Fibroblast of mammary gland (primary cell): ENCODE data around the gene COPG1.

Experiments
- DNase-seq: peaks from one replicate; pipeline ENCODE4 v3.0.0-alpha.2; 2010; ENCODE audit warnings: low read depth
- H3K4me3 ChIP-seq: 2 replicates; pipeline ENCODE4 v1.5.1; 2011; ENCODE audit warnings: low read depth, mild to moderate bottlenecking, low read length, moderate library complexity; ENCODE audit not compliant: control insufficient read depth
- TF ChIP-seq, protein P1 (sequence below): conservative IDR thresholded peaks from 2 replicates; pipeline ENCODE4 v1.5.1; 2011; ENCODE audit warnings: low read depth, low read length, inconsistent platforms; ENCODE audit not compliant: control insufficient read depth, insufficient read depth

The COPG1 gene

DNA sequence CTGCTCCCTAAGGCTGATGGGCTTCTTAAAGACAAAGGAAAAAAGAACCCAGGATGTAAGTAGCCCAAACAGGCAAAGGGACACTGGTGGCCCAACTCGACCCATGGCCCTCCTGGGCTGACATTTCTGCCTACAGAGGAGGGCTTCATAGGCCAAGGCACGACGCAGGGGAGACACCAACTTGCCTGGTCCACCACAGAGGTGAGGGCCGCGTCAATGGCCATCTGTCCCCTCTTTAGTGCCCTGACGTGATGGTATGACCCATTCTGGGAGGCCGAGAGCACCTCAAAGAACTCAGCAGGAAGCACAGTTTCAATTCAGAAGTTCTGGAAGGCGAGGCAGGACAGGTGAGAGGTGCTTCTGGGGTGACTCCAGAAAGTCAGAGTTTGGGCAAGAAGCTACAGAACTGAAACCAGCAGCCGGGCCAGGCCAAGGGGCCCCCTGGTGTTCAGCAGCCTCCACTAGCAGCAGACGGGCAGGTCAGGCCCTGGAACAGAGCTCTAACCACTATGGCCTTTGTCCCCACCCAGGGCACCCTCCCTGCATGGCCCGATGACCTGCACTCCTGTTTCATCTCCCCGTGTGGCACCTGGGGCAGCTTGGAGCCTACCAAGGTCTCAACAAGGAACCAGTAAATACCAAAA lies 74.4 kb downstream of the COPG1 start:
- TF ChIP-seq, protein P1, sequence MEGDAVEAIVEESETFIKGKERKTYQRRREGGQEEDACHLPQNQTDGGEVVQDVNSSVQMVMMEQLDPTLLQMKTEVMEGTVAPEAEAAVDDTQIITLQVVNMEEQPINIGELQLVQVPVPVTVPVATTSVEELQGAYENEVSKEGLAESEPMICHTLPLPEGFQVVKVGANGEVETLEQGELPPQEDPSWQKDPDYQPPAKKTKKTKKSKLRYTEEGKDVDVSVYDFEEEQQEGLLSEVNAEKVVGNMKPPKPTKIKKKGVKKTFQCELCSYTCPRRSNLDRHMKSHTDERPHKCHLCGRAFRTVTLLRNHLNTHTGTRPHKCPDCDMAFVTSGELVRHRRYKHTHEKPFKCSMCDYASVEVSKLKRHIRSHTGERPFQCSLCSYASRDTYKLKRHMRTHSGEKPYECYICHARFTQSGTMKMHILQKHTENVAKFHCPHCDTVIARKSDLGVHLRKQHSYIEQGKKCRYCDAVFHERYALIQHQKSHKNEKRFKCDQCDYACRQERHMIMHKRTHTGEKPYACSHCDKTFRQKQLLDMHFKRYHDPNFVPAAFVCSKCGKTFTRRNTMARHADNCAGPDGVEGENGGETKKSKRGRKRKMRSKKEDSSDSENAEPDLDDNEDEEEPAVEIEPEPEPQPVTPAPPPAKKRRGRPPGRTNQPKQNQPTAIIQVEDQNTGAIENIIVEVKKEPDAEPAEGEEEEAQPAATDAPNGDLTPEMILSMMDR = peak; percentile 7
- H3K4me3 ChIP-seq = no peak overlapping the region
- no peak for DNase-seq

DNA sequence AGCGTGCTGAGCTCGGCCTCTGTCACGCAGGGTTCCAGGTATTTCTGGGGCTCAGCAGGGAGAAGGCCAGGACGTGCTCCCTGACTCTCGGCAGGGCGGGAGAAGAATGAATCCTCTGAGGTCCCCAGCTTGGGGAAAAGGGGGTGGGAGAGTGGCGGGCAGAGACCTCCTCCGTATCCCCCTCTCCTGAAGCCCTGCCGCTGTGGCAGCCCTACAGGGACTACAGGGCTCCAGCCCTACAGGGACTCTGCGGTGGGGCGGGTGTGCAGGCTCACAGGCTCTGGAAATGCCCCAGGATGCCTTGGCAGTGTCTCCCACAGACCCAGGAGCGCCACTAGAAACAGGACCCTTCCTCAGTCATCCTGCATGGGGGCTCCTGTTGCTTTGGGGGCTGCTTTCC lies 75.4 kb downstream of the COPG1 start:
- TF ChIP-seq, protein P1 = no peak
- H3K4me3 ChIP-seq = no peak overlapping the region
- DNase-seq = no peak

DNA sequence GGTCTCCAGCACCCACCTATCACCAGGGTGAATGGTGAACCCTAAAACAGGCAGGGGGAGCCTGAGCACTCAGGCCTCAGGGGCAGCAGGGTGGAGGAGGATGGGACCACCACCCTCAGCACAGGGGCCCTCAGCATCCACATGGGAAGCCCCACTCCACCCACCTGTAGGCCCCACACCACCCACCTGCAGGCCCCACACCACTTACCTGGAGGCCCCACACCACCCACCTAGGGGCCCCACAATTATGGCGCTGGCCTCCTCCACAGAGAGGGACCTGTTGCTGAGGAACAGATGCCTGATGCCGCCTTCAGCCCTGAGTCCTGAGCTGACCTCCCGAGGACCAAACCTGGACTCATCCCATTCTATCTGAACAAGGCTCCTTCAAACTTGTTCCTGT lies 76.0 kb downstream of the COPG1 start:
- TF ChIP-seq, protein P1 = no peak
- no peak for DNase-seq
- no peak overlapping the region for H3K4me3 ChIP-seq

DNA sequence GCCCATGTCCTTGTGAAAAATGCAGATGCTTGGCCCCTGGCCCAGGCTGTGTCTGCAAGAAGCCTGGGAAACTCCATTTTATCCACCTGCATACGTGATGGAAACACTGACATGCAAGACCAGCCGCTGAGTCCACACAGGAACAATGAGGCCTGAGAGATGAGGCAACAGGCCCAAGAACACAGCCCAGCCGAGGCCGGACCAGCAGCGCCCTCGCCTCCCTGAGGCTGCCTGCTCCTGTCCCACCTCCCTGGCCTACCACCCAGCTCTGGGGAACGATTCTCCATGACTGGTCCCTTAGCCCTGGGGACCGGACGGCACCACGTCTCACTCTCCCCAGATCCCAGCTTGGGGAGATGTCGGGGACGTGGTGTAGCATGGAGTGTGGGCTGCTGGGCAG lies 76.7 kb downstream of the COPG1 start:
- TF ChIP-seq, protein P1 = no peak
- DNase-seq = no peak

DNA sequence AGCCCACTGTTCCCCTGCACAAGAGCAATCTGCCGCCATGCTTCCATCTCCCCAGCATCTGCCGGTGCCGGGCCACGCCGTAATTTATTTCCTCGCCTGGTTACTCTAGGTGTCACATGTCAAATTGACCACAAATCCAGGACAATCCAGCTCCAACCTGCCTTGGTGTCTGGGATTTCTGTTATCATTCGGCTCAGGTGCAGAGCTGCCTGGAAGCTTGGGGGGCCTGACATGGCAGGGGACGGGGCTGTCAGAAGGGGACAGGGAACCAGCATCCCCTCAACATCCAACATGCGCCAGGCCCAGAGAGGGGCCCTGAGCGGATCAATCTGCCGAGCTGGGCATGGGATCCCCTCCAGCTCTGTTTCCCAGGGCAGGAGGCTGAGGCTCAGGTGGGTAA lies 77.2 kb downstream of the COPG1 start:
- TF ChIP-seq, protein P1 = no peak
- DNase-seq = no peak
- no peak overlapping the region for H3K4me3 ChIP-seq

More for the DNA sequence above, 76.7 kb downstream of the COPG1 start:
- H3K4me3 ChIP-seq = no peak overlapping the region
